ENCODE data around the gene PLSCR1. TPM values are rescaled to one million over a fixed set of nuclear protein-coding genes. Genes with fewer than 3 reads are reported as not detected.

PLSCR1 gene
- total RNA-seq, 1 experiment from 2014 or later, result 62.8 TPM

- ChIA-PET POLR2A (no interaction called here), CTCF (interaction anchor here (0.6 to 3.0 kb wide), 2 partner anchors 8 to 1495 kb away, joined by 3 to 7 read pairs; no protein-coding TSS in a partner anchor)
- H3K9me3 Mint-ChIP-seq (ENCODE audit: unreplicated experiment), result no peaks in the 10 kb centered on the region
- no peak overlapping the region for H3K4me3 Mint-ChIP-seq (ENCODE audit: unreplicated experiment)
- no TSS peak for BruUV-seq (replicated peaks)
- H3K36me3 Mint-ChIP-seq (ENCODE audit: insufficient read depth, unreplicated experiment), result no peaks in the 10 kb centered on the region
- intact Hi-C loops (cut with micrococcal nuclease), result no loop called here
- DNase-seq (ENCODE audit: unreplicated experiment), result no peak
- no peaks in the 10 kb centered on the region for H3K27me3 Mint-ChIP-seq (ENCODE audit: insufficient read depth, unreplicated experiment)
- TF ChIP-seq, protein P1, sequence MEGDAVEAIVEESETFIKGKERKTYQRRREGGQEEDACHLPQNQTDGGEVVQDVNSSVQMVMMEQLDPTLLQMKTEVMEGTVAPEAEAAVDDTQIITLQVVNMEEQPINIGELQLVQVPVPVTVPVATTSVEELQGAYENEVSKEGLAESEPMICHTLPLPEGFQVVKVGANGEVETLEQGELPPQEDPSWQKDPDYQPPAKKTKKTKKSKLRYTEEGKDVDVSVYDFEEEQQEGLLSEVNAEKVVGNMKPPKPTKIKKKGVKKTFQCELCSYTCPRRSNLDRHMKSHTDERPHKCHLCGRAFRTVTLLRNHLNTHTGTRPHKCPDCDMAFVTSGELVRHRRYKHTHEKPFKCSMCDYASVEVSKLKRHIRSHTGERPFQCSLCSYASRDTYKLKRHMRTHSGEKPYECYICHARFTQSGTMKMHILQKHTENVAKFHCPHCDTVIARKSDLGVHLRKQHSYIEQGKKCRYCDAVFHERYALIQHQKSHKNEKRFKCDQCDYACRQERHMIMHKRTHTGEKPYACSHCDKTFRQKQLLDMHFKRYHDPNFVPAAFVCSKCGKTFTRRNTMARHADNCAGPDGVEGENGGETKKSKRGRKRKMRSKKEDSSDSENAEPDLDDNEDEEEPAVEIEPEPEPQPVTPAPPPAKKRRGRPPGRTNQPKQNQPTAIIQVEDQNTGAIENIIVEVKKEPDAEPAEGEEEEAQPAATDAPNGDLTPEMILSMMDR (IDR thresholded peaks at IDR 0.05; ENCODE audit: unreplicated experiment), result no peak
- no peak overlapping the region for H3K27ac Mint-ChIP-seq (ENCODE audit: low read depth, unreplicated experiment)
- peaks cover 18% of the 10 kb centered on the region for H3K4me1 Mint-ChIP-seq (ENCODE audit: insufficient read depth, unreplicated experiment)
Observed at GRCh38 chr3:146559388-146559787, 15.0 kb upstream of the PLSCR1 start.

DNA sequence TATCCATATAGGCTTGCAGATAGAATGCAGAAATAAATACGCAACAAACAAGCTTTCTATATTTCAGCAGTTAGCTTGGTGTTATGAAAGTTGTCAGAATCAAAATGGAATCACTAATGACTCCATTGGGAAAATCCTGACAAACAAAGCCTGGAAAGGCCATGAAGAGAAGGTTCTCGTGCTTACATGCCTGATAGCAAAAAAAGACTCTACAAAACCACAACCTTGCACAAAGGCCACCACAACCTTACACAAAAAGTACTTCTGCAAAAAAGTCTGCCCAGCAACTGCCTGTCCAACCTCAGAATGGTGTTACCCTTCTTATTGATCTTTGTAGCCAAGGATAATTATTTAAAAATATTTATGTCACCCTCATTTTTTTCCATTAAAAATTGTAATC is 14.4 kb upstream of the PLSCR1 start:
- no peaks in the 10 kb centered on the region for H3K9me3 Mint-ChIP-seq (ENCODE audit: unreplicated experiment)
- BruUV-seq (replicated peaks), result no TSS peak
- H3K4me1 Mint-ChIP-seq (ENCODE audit: insufficient read depth, unreplicated experiment), result peaks cover 24% of the 10 kb centered on the region
- TF ChIP-seq, protein P1 (IDR thresholded peaks at IDR 0.05; ENCODE audit: unreplicated experiment), result no peak
- H3K36me3 Mint-ChIP-seq (ENCODE audit: insufficient read depth, unreplicated experiment), result no peaks in the 10 kb centered on the region
- no peak overlapping the region for H3K27ac Mint-ChIP-seq (ENCODE audit: low read depth, unreplicated experiment)
- intact Hi-C loops (cut with micrococcal nuclease), result no loop called here
- no peak overlapping the region for H3K4me3 Mint-ChIP-seq (ENCODE audit: unreplicated experiment)
- CTCF ChIA-PET, result no interaction called here
- POLR2A ChIA-PET, result no interaction called here
- H3K27me3 Mint-ChIP-seq (ENCODE audit: insufficient read depth, unreplicated experiment), result no peaks in the 10 kb centered on the region
- no peak for DNase-seq (ENCODE audit: unreplicated experiment)

DNA sequence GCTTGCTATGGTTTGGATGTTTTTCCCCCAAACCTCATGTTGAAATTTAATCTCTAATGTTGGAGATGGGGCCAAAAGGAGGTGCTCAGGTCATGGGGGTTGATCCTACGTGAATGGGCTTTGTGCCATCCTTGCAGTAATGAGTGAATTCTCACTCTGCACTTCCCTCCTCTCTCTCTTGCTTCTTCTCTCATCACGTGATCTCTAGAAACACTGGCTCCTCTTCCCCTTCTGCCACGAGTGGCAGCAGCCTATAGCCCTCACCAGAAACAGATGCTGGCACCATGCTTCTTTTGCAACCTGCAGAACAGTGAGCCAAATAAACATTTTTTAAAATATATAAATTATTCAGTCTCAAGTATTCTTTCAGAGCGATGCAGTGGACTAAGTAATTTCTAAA is 13.3 kb upstream of the PLSCR1 start:
- H3K4me1 Mint-ChIP-seq (ENCODE audit: insufficient read depth, unreplicated experiment), result peaks cover 26% of the 10 kb centered on the region
- TF ChIP-seq, protein P1 (IDR thresholded peaks at IDR 0.05; ENCODE audit: unreplicated experiment), result no peak
- no peaks in the 10 kb centered on the region for H3K27me3 Mint-ChIP-seq (ENCODE audit: insufficient read depth, unreplicated experiment)
- no peak overlapping the region for H3K27ac Mint-ChIP-seq (ENCODE audit: low read depth, unreplicated experiment)
- no peaks in the 10 kb centered on the region for H3K9me3 Mint-ChIP-seq (ENCODE audit: unreplicated experiment)
- H3K36me3 Mint-ChIP-seq (ENCODE audit: insufficient read depth, unreplicated experiment), result no peaks in the 10 kb centered on the region
- ChIA-PET CTCF (interaction anchor here (0.9 kb wide), 1 partner anchor 20 kb away, joined by 3 read pairs; no protein-coding TSS in a partner anchor), POLR2A (no interaction called here)
- no TSS peak for BruUV-seq (replicated peaks)
- no peak overlapping the region for H3K4me3 Mint-ChIP-seq (ENCODE audit: unreplicated experiment)
- no peak for DNase-seq (ENCODE audit: unreplicated experiment)
- intact Hi-C loops (cut with micrococcal nuclease), result no loop called here

GRCh38 chr3:146555311-146555710 is 10.9 kb upstream of the PLSCR1 start:
- BruUV-seq (replicated peaks), result no TSS peak
- H3K27ac Mint-ChIP-seq (ENCODE audit: low read depth, unreplicated experiment), result no peak overlapping the region
- no peaks in the 10 kb centered on the region for H3K36me3 Mint-ChIP-seq (ENCODE audit: insufficient read depth, unreplicated experiment)
- peaks cover 25% of the 10 kb centered on the region for H3K4me1 Mint-ChIP-seq (ENCODE audit: insufficient read depth, unreplicated experiment)
- ChIA-PET POLR2A (interaction anchor here (1.2 kb wide), 1 partner anchor 49 kb away, joined by 3 read pairs; no protein-coding TSS in a partner anchor), CTCF (interaction anchor here (0.7 kb wide), 1 partner anchor 15 kb away, joined by 3 read pairs; no protein-coding TSS in a partner anchor)
- no peaks in the 10 kb centered on the region for H3K9me3 Mint-ChIP-seq (ENCODE audit: unreplicated experiment)
- no peak overlapping the region for H3K4me3 Mint-ChIP-seq (ENCODE audit: unreplicated experiment)
- H3K27me3 Mint-ChIP-seq (ENCODE audit: insufficient read depth, unreplicated experiment), result no peaks in the 10 kb centered on the region
- TF ChIP-seq, protein P1 (IDR thresholded peaks at IDR 0.05; ENCODE audit: unreplicated experiment), result no peak
- intact Hi-C loops (cut with micrococcal nuclease), result no loop called here
- no peak for DNase-seq (ENCODE audit: unreplicated experiment)

All from MCF 10A (cell line).